GM12878 (cell line): ENCODE data around the gene KRAS. TPM values are rescaled to one million over a fixed set of nuclear protein-coding genes. Genes with fewer than 3 reads are reported as not detected.

Experiments
- ATAC-seq: fragments of 200-7000 bp; cut with Tn5 transposase; 3 replicates; pipeline ENCODE4 v1.9.1; 2020; ENCODE audit warnings: mild to moderate bottlenecking, moderate library complexity
- BruUV-seq: library from RNA; stranded (reverse); fragments of 400-500 nt; replicated peaks from 2 replicates; lab custom pipeline; 2021; lab: Mats Ljungman, UMichigan
- CTCF ChIA-PET: fragments of 300-600 bp; sonication (Branson Sonifier 250); formaldehyde crosslinking; extraction: SDS; loops from one replicate; lab custom pipeline; 2021; ENCODE audit warnings: inconsistent platforms; lab: Yijun Ruan, JAX
- POLR2A ChIA-PET: fragments of 350-600 bp; formaldehyde crosslinking; extraction: SDS; loops from one replicate; lab custom pipeline; 2021; ENCODE audit warnings: inconsistent platforms; lab: Charles Lee
- RAD21 ChIA-PET: fragments of 300-600 bp; sonication (Branson Sonifier 250); formaldehyde crosslinking; loops from one replicate; lab custom pipeline; 2023; ENCODE audit warnings: antibody characterized with exemption; ENCODE audit not compliant: unreplicated experiment; lab: Charles Lee
- SMC1A ChIA-PET: fragments of 300-600 bp; sonication (Branson Sonifier 250); formaldehyde crosslinking; loops from one replicate; lab custom pipeline; 2023; ENCODE audit not compliant: unreplicated experiment, uncharacterized antibody; lab: Charles Lee
- DNase-seq: peaks from one replicate; pipeline ENCODE4 v3.0.0-alpha.2; 2011; ENCODE audit warnings: low read depth, low spot score
- FAIRE-seq: peaks from 3 replicates; lab custom pipeline; 2011; peaks lifted over from hg19 to GRCh38; lab: Jason Lieb, UNC
- H2AFZ ChIP-seq: 2 replicates; pipeline ENCODE4 v1.6.0; 2011; ENCODE audit warnings: low read depth, low read length, control low read depth; ENCODE audit not compliant: control insufficient read depth
- H3K27ac ChIP-seq: 2 replicates; pipeline ENCODE4 v1.5.1; 2011; ENCODE audit warnings: control low read depth; ENCODE audit not compliant: control insufficient read depth, insufficient read depth
- H3K27me3 ChIP-seq, 2 experiments: replicated peaks in 1 of 2; 2 replicates each; pipeline versions ENCODE4 v1.6.0 to v1.6.1; 2011; ENCODE audit warnings: low read length in 1 of 2; ENCODE audit not compliant: control insufficient read depth in 2 of 2, insufficient read depth in 2 of 2
- H3K36me3 ChIP-seq, 2 experiments: 2 replicates each; pipeline ENCODE4 v1.5.1; 2011; ENCODE audit warnings: low read length in 1 of 2; ENCODE audit not compliant: control insufficient read depth in 2 of 2, insufficient read depth in 2 of 2
- H3K4me1 ChIP-seq: 2 replicates; pipeline ENCODE4 v1.6.1; 2011; ENCODE audit warnings: mild to moderate bottlenecking, low read length, moderate library complexity, mixed read lengths; ENCODE audit not compliant: control insufficient read depth, insufficient read depth
- H3K4me2 ChIP-seq: 2 replicates; pipeline ENCODE4 v1.6.0; 2011; ENCODE audit warnings: control low read depth; ENCODE audit not compliant: control insufficient read depth, insufficient read depth
- H3K4me3 ChIP-seq: fragments of 200-600 bp; sonication (generic); 2 replicates; pipeline ENCODE4 v1.5.1; 2016
- H3K79me2 ChIP-seq: 2 replicates; pipeline ENCODE4 v1.6.0; 2011; ENCODE audit warnings: low read length; ENCODE audit not compliant: control insufficient read depth, insufficient read depth
- H3K9ac ChIP-seq: 2 replicates; pipeline ENCODE4 v1.8.0; 2011; ENCODE audit warnings: low read length, control low read depth, mixed read lengths; ENCODE audit not compliant: control insufficient read depth, insufficient read depth
- H3K9me3 ChIP-seq: replicated peaks from 3 replicates; pipeline ENCODE4 v1.5.1; 2011; ENCODE audit warnings: mild to moderate bottlenecking, low read length; ENCODE audit not compliant: control insufficient read depth, insufficient read depth
- H4K20me1 ChIP-seq: 2 replicates; pipeline ENCODE4 v1.6.0; 2011; ENCODE audit not compliant: control insufficient read depth, insufficient read depth
- CREB1 ChIP-seq: IDR thresholded peaks from 2 replicates; pipeline ENCODE4 v1.6.1; 2012; ENCODE audit warnings: low read depth, mild to moderate bottlenecking, inconsistent platforms
- E2F4 ChIP-seq: IDR thresholded peaks from 2 replicates; pipeline ENCODE4 v1.6.1; 2012; ENCODE audit warnings: low read depth, low read length, improper control_type of control experiment
- FOXK2 ChIP-seq: fragments of 450-650 bp; IDR thresholded peaks from 2 replicates; pipeline ENCODE4 v1.6.1; 2017; ENCODE audit warnings: mild to moderate bottlenecking, moderate library complexity
- HDGF ChIP-seq: fragments of 450-650 bp; IDR thresholded peaks from 2 replicates; pipeline ENCODE4 v1.6.1; 2016; ENCODE audit warnings: antibody characterized with exemption
- HSF1 ChIP-seq: fragments of 150-350 bp; IDR thresholded peaks from 2 replicates; pipeline ENCODE4 v1.6.1; 2014; ENCODE audit warnings: mild to moderate bottlenecking, low read depth, low read length
- JUND ChIP-seq: IDR thresholded peaks from 2 replicates; pipeline ENCODE4 v1.6.1; 2012; ENCODE audit warnings: low read depth, mild to moderate bottlenecking, low read length, improper control_type of control experiment, moderate library complexity
- MYB ChIP-seq: fragments of 150-350 bp; IDR thresholded peaks from 2 replicates; pipeline ENCODE4 v1.6.1; 2014; ENCODE audit warnings: mild to moderate bottlenecking, low read depth, low read length, borderline replicate concordance
- PBX3 ChIP-seq: IDR thresholded peaks from 2 replicates; pipeline ENCODE4 v1.6.1; 2011; ENCODE audit warnings: mild to moderate bottlenecking, low read depth, low read length, moderate library complexity; ENCODE audit not compliant: insufficient replicate concordance
- RAD51 ChIP-seq: fragments of 450-650 bp; IDR thresholded peaks from 2 replicates; pipeline ENCODE4 v1.6.1; 2016; ENCODE audit warnings: moderate library complexity, mild to moderate bottlenecking, inconsistent platforms
- ZBED1 ChIP-seq: IDR thresholded peaks from 2 replicates; pipeline ENCODE4 v1.6.1; 2016; ENCODE audit warnings: borderline replicate concordance
- in situ Hi-C: fragments of 300-500 bp; cut with MboI; formaldehyde crosslinking; loops from 9 replicates; pipeline ENCODE4 v1.14.3; 2018; ENCODE audit warnings: mixed read lengths
- intact Hi-C: fragments of 100-400 bp; cut with micrococcal nuclease; formaldehyde crosslinking; loops from one replicate; pipeline ENCODE4 v1.14.2; 2022; ENCODE audit not compliant: unreplicated experiment
- polyA plus RNA-seq, 11 experiments: library from polyadenylated mRNA; depleted of rRNA in 4 of 11; unstranded in 6 of 11; stranded (reverse) in 5 of 11; fragments of >200 nt; fragmentation: Nextera tagmentation in 4 of 11; fragmentation: Illumina TruSeq in 1 of 11; extraction: Ambion mirVana in 4 of 11; extraction: Trizol in 1 of 11; gene quantifications; 1 replicate in 1 of 11; 2 replicates in 10 of 11; pipeline versions ENCODE4 v1.2.1 to v1.2.3, GENCODE V29; 2011 to 2016; ENCODE audit warnings: inconsistent platforms in 2 of 11, missing spikeins in 2 of 11, low read depth in 1 of 11
- total RNA-seq, 4 experiments: library from RNA; depleted of rRNA in 3 of 4; stranded (reverse); fragments of >200 nt in 3 of 4; fragmentation: Illumina TruSeq in 1 of 4; extraction: Trizol in 1 of 4; gene quantifications; 2 replicates each; pipeline versions ENCODE4 v1.2.1 to v1.2.3, GENCODE V29; 2013 to 2021

The KRAS gene
- total and polyA plus RNA-seq, 10 of the 15 experiments (the other 5 are each of a cell fraction or from before 2014, with no cell fraction given), result 3.1 to 23.8 (median 8.0) TPM

- no peak for TF ChIP-seq PBX3
- no peak for TF ChIP-seq ZBED1
- TF ChIP-seq CREB1, result no peak
- no peak for TF ChIP-seq FOXK2
- no peak for TF ChIP-seq MYB
- TF ChIP-seq JUND, result no peak
- TF ChIP-seq, all 136 proteins: peak for 0
Observed at GRCh38 chr12:25190793-25191192, 59.9 kb downstream of the KRAS start (continued).

GRCh38 chr12:25189656-25190055 is 61.1 kb downstream of the KRAS start:
- DNase-seq (no peak), FAIRE-seq (no peak), ATAC-seq (no peak)
- POLR2A ChIA-PET, result interaction anchor here (0.6 kb wide), 1 partner anchor 32 kb away, joined by 3 read pairs; no protein-coding TSS in a partner anchor
- Histone ChIP-seq H3K36me3 (no peaks in the 10 kb centered on the region), H3K9me3 (no peaks in the 10 kb centered on the region), H3K79me2 (no peaks in the 10 kb centered on the region), H3K27ac (no peak overlapping the region), H3K4me3 (no peak overlapping the region), H3K4me1 (peaks cover 10% of the 10 kb centered on the region), H2AFZ (no peak overlapping the region), H3K27me3 (no peaks in the 10 kb centered on the region), H3K4me2 (no peak overlapping the region), H4K20me1 (no peaks in the 10 kb centered on the region), H3K9ac (no peak overlapping the region)
- RAD21 ChIA-PET, result no interaction called here
- BruUV-seq, result no TSS peak
- SMC1A ChIA-PET, result interaction anchor here (1.0 to 1.3 kb wide), 3 partner anchors 35 to 198 kb away, joined by 3 read pairs; no protein-coding TSS in a partner anchor
- CTCF ChIA-PET, result no interaction called here
- intact Hi-C loops (no loop called here), in situ Hi-C loops (no loop called here)
- TF ChIP-seq RAD51, result no peak
- no peak for TF ChIP-seq HSF1
- no peak for TF ChIP-seq HDGF
- no peak for TF ChIP-seq E2F4
